ENCODE results near the gene SSRP1. TPM values are rescaled to one million over a fixed set of nuclear protein-coding genes. Genes with fewer than 3 reads are reported as not detected.

SSRP1 gene
- total and polyA plus RNA-seq, 11 donors = 21.8 to 86.5 (median 41.6) TPM

GRCh38 chr11:57353852-57354251 lies 18.2 kb upstream of the SSRP1 start:
- TF ChIP-seq POLR2A (IDR thresholded peaks at IDR 0.05) (no peak), CTCF (IDR thresholded peaks at IDR 0.05) (no peak)
- H3K9me3 ChIP-seq = peaks cover 0 to 7% (median 0%) of the 10 kb centered on the region in 12 donors
- no peaks in the 10 kb centered on the region for H3K27me3 ChIP-seq
- intact Hi-C loops (cut with DNase I) = loop anchor here in 3 of 10 donors (5.0 to 10.0 kb wide), 3 partner anchors 53 to 509 kb away; no protein-coding TSS in a partner anchor
- peak overlapping the region in 4 of 12 donors; percentile 7 to 37 (median 14) for H3K27ac ChIP-seq
- DNase-seq (no peak), ATAC-seq (no peak)
- 70 to 92% (median 73%) methylated on average over 4 of the region's 4 CpGs for WGBS, 4 donors
- H3K4me1 ChIP-seq = peaks cover 0 to 27% (median 18%) of the 10 kb centered on the region in 12 donors
- no peaks in the 10 kb centered on the region for H3K36me3 ChIP-seq
- no peak overlapping the region for H3K4me3 ChIP-seq

- no peak for DNase-seq
- Histone ChIP-seq H3K27me3 (no peaks in the 10 kb centered on the region), H3K9me3 (peaks cover 0 to 7% (median 0%) of the 10 kb centered on the region in 12 donors), H3K36me3 (no peaks in the 10 kb centered on the region), H3K4me1 (peaks cover 0 to 25% (median 17%) of the 10 kb centered on the region in 12 donors), H3K4me3 (no peak overlapping the region), H3K27ac (no peak overlapping the region)
- intact Hi-C loops (cut with DNase I) = loop anchor here in 3 of 10 donors (5.0 to 10.0 kb wide), 3 partner anchors 54 to 509 kb away; no protein-coding TSS in a partner anchor
- no peak for ATAC-seq
- WGBS, 4 donors = 52 to 70% (median 58%) methylated on average over 4 of the region's 4 CpGs
- no peak for TF ChIP-seq POLR2A (IDR thresholded peaks at IDR 0.05)
- no peak for TF ChIP-seq CTCF (IDR thresholded peaks at IDR 0.05)
Measured at GRCh38 chr11:57353446-57353845, 17.8 kb upstream of the SSRP1 start.

- DNase-seq (no peak), ATAC-seq (no peak)
- H3K4me1 ChIP-seq = peaks cover 0 to 21% (median 13%) of the 10 kb centered on the region in 12 donors
- 53 to 68% (median 57%) methylated on average over 5 of the region's 5 CpGs for WGBS, 4 donors
- no peaks in the 10 kb centered on the region for H3K27me3 ChIP-seq
- intact Hi-C loops (cut with DNase I) = loop anchor here in 3 of 10 donors (5.0 to 10.0 kb wide), 3 partner anchors 54 to 508 kb away; no protein-coding TSS in a partner anchor
- TF ChIP-seq CTCF (IDR thresholded peaks at IDR 0.05) (no peak), POLR2A (IDR thresholded peaks at IDR 0.05) (no peak)
- no peak overlapping the region for H3K27ac ChIP-seq
- H3K4me3 ChIP-seq = no peak overlapping the region
- no peaks in the 10 kb centered on the region for H3K36me3 ChIP-seq
- H3K9me3 ChIP-seq = peaks cover 0 to 7% (median 0%) of the 10 kb centered on the region in 12 donors
Measured at GRCh38 chr11:57353036-57353435, 17.3 kb upstream of the SSRP1 start.

- intact Hi-C loops (cut with DNase I) = loop anchor here (2.0 to 10.0 kb wide), 17 partner anchors 57 to 1165 kb away; partner anchors contain the start of genes YPEL4 (in 4 of the 10), SLC43A3 (in 2 of the 10) and SLC43A1 (in 1 of the 10)
- H3K4me3 ChIP-seq = no peak overlapping the region
Measured at GRCh38 chr11:57349491-57350274, 14.0 kb upstream of the SSRP1 start.

More at GRCh38 chr11:57349491-57350274, 14.0 kb upstream of the SSRP1 start:
- ATAC-seq (peak in 3 of 4 donors; percentile 62 to 82 (median 71)), DNase-seq (peak; percentile 65 to 89 (median 72))
- WGBS, 4 donors = 15 to 17% (median 16%) methylated on average over 27 to 31 of the region's 31 CpGs
- H3K36me3 ChIP-seq = no peaks in the 10 kb centered on the region
- H3K9me3 ChIP-seq = peaks cover 0 to 7% (median 0%) of the 10 kb centered on the region in 12 donors
- H3K27ac ChIP-seq = peak overlapping the region in 8 of 12 donors; percentile 0 to 71 (median 30)
- peaks cover 0 to 14% (median 5%) of the 10 kb centered on the region in 12 donors for H3K4me1 ChIP-seq
- H3K27me3 ChIP-seq = no peaks in the 10 kb centered on the region
- TF ChIP-seq CTCF (IDR thresholded peaks at IDR 0.05) (peak; percentile 88 to 95 (median 92)), POLR2A (IDR thresholded peaks at IDR 0.05) (no peak)

Measured in heart left ventricle (tissue), 16 donors.